ENCODE measurements around the gene ALG13.

DNA sequence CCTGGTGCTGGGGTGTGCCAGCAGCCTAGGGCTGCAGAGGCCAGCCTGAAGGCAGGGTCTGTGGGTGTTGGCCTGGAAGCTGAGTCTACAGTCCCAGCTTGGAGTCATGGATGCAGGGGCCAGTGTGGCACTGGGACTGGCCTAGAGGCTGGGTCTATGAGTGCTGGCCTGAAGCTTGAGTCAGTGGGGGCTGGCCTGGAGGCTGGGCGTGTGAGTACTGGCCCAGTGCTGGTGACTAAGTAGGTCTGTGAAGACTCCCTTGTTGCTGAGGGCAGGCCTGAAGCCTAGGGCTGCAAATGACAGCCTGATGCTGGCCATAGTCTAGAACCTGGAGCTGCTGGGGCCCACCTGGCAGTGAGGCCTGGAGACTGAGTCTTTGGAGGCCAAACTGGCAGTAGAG, 31.3 kb upstream of the ALG13 start:
- TF ChIP-seq, protein P1, sequence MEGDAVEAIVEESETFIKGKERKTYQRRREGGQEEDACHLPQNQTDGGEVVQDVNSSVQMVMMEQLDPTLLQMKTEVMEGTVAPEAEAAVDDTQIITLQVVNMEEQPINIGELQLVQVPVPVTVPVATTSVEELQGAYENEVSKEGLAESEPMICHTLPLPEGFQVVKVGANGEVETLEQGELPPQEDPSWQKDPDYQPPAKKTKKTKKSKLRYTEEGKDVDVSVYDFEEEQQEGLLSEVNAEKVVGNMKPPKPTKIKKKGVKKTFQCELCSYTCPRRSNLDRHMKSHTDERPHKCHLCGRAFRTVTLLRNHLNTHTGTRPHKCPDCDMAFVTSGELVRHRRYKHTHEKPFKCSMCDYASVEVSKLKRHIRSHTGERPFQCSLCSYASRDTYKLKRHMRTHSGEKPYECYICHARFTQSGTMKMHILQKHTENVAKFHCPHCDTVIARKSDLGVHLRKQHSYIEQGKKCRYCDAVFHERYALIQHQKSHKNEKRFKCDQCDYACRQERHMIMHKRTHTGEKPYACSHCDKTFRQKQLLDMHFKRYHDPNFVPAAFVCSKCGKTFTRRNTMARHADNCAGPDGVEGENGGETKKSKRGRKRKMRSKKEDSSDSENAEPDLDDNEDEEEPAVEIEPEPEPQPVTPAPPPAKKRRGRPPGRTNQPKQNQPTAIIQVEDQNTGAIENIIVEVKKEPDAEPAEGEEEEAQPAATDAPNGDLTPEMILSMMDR (conservative IDR thresholded peaks at IDR 0.05): no peak
- TF ChIP-seq ZFX (IDR thresholded peaks at IDR 0.05): no peak

Data from C4-2B (cell line).